Smooth muscle cell (in vitro differentiated cells): ENCODE measurements around the gene PLOD2. TPM values are rescaled to one million over a fixed set of nuclear protein-coding genes. Genes with fewer than 3 reads are reported as not detected.
A peak's percentile ranks its signal among the peaks of the same experiment; 100 is the strongest.

Experiments
- DNase-seq: peaks from one replicate; lab custom pipeline; 2025; ENCODE audit not compliant: unreplicated experiment; lab: John Stamatoyannopoulos, UW
- H2AFZ ChIP-seq: fragments of 200-600 bp; sonication (generic); 2 replicates; pipeline ENCODE4 v1.6.0; 2016; ENCODE audit warnings: antibody characterized with exemption, low read depth, mild to moderate bottlenecking
- H3F3A ChIP-seq: fragments of 200-600 bp; sonication (generic); 2 replicates; pipeline ENCODE4 v1.6.0; 2017; ENCODE audit warnings: antibody characterized with exemption, low read depth
- H3K27ac ChIP-seq: fragments of 200-600 bp; sonication (generic); 2 replicates; pipeline ENCODE4 v1.5.1; 2016; ENCODE audit warnings: low read depth, mild to moderate bottlenecking
- H3K27me3 ChIP-seq: fragments of 200-600 bp; sonication (generic); 2 replicates; pipeline ENCODE4 v1.6.1; 2016; ENCODE audit warnings: low read depth, mild to moderate bottlenecking
- H3K36me3 ChIP-seq: fragments of 200-600 bp; sonication (generic); 2 replicates; pipeline ENCODE4 v1.5.1; 2016; ENCODE audit warnings: low read depth
- H3K4me1 ChIP-seq: fragments of 200-600 bp; sonication (generic); 2 replicates; pipeline ENCODE4 v1.5.1; 2016; ENCODE audit warnings: low read depth
- H3K4me2 ChIP-seq: fragments of 200-600 bp; sonication (generic); 2 replicates; pipeline ENCODE4 v1.6.0; 2016; ENCODE audit warnings: mild to moderate bottlenecking
- H3K4me3 ChIP-seq: fragments of 200-600 bp; sonication (generic); 2 replicates; pipeline ENCODE4 v1.5.1; 2016; ENCODE audit warnings: mild to moderate bottlenecking
- H3K79me2 ChIP-seq: fragments of 200-600 bp; sonication (generic); 2 replicates; pipeline ENCODE4 v1.6.0; 2016; ENCODE audit warnings: low read depth, mild to moderate bottlenecking
- H3K9ac ChIP-seq: fragments of 200-600 bp; sonication (generic); 2 replicates; pipeline ENCODE4 v1.6.0; 2016; ENCODE audit warnings: low read depth
- H3K9me3 ChIP-seq: fragments of 200-600 bp; sonication (generic); replicated peaks from 2 replicates; pipeline ENCODE4 v1.5.1; 2016; ENCODE audit warnings: low read depth
- H4K20me1 ChIP-seq: fragments of 200-600 bp; sonication (generic); 2 replicates; pipeline ENCODE4 v1.6.0; 2016; ENCODE audit warnings: low read depth
- CTCF ChIP-seq: fragments of 200-600 bp; sonication (generic); IDR thresholded peaks from 2 replicates; pipeline ENCODE4 v1.5.1; 2017; ENCODE audit warnings: borderline replicate concordance, mild to moderate bottlenecking, antibody characterized with exemption; ENCODE audit not compliant: insufficient read depth, poor library complexity, severe bottlenecking
- WGBS: methylation state at CpG from one replicate; pipeline ENCODE4 v1.1.7; 2016; ENCODE audit warnings: low lambda C conversion rate; 5-methylcytosine and 5-hydroxymethylcytosine counted together
- polyA plus RNA-seq: library from polyadenylated mRNA; unstranded; fragments of >200 nt; fragmentation: Nextera tagmentation; extraction: Ambion mirVana; gene quantifications from 2 replicates; pipeline ENCODE4 v1.2.1, GENCODE V29; 2016
- total RNA-seq: library from RNA; depleted of rRNA; stranded (reverse); fragments of >200 nt; gene quantifications from 2 replicates; pipeline ENCODE4 v1.2.3, GENCODE V29; 2014

The PLOD2 gene
- total and polyA plus RNA-seq, 2 experiments from 2014 or later = 372 to 658 TPM

- H3K4me1 ChIP-seq = peaks cover 20% of the 10 kb centered on the region
- no peak for TF ChIP-seq CTCF
- no peak for DNase-seq
- H3K4me3 ChIP-seq = no peak overlapping the region
- peaks cover 95% of the 10 kb centered on the region for H4K20me1 ChIP-seq
- peak overlapping the region; percentile 64 for H3K4me2 ChIP-seq
- H2AFZ ChIP-seq = no peak overlapping the region
- H3K79me2 ChIP-seq = peaks cover 92% of the 10 kb centered on the region
- no peaks in the 10 kb centered on the region for H3K9me3 ChIP-seq
- H3K27me3 ChIP-seq = no peaks in the 10 kb centered on the region
- H3K9ac ChIP-seq = peak overlapping the region; percentile 15
- H3K36me3 ChIP-seq = no peaks in the 10 kb centered on the region
- WGBS = 50% methylated on average over 5 of the region's 5 CpGs
- peaks cover 31% of the 10 kb centered on the region for H3F3A ChIP-seq
- peak overlapping the region; percentile 94 for H3K27ac ChIP-seq
Measured at GRCh38 chr3:146134348-146135117, 26.5 kb downstream of the PLOD2 start.

GRCh38 chr3:146133441-146133840, 27.5 kb downstream of the PLOD2 start:
- Histone ChIP-seq H3K27me3 (no peaks in the 10 kb centered on the region), H3K4me2 (peak overlapping the region; percentile 64), H3K79me2 (peaks cover 92% of the 10 kb centered on the region), H4K20me1 (peaks cover 94% of the 10 kb centered on the region), H3K9ac (peak overlapping the region; percentile 15), H2AFZ (no peak overlapping the region), H3K4me1 (peaks cover 15% of the 10 kb centered on the region), H3K4me3 (no peak overlapping the region), H3F3A (peaks cover 38% of the 10 kb centered on the region), H3K27ac (peak overlapping the region; percentile 94), H3K36me3 (no peaks in the 10 kb centered on the region), H3K9me3 (no peaks in the 10 kb centered on the region)
- WGBS = 83% methylated on average over 2 of the region's 2 CpGs
- no peak for TF ChIP-seq CTCF
- no peak for DNase-seq

- peaks cover 93% of the 10 kb centered on the region for H4K20me1 ChIP-seq
- TF ChIP-seq CTCF = no peak
- no peak overlapping the region for H3K4me3 ChIP-seq
- H2AFZ ChIP-seq = no peak overlapping the region
- peaks cover 14% of the 10 kb centered on the region for H3K4me1 ChIP-seq
- no peaks in the 10 kb centered on the region for H3K27me3 ChIP-seq
- peaks cover 92% of the 10 kb centered on the region for H3K79me2 ChIP-seq
- no peaks in the 10 kb centered on the region for H3K9me3 ChIP-seq
- H3K36me3 ChIP-seq = no peaks in the 10 kb centered on the region
- H3K27ac ChIP-seq = peak overlapping the region; percentile 94
- WGBS = 22% methylated on average over 5 of the region's 5 CpGs
- peak overlapping the region; percentile 70 for H3K4me2 ChIP-seq
- peak overlapping the region; percentile 72 for H3K9ac ChIP-seq
- DNase-seq = no peak
- H3F3A ChIP-seq = peaks cover 43% of the 10 kb centered on the region
Measured at GRCh38 chr3:146131616-146132410, 29.2 kb downstream of the PLOD2 start.
